ENCODE data around the gene RUNX1. TPM values are rescaled to one million over a fixed set of nuclear protein-coding genes. Genes with fewer than 3 reads are reported as not detected.

RUNX1 gene
- total RNA-seq, 1 donor, result 40.9 TPM

GRCh38 chr21:34919406-34919805 is 129.7 kb downstream of the RUNX1 start:
- Histone ChIP-seq H2AFZ (ENCODE audit: low read length) (no peak overlapping the region), H3K4me2 (ENCODE audit: insufficient read depth, low read length) (no peak overlapping the region), H4K20me1 (ENCODE audit: insufficient read depth, low read length) (peaks cover 2% of the 10 kb centered on the region), H3K27ac (ENCODE audit: low read depth, low read length) (no peak overlapping the region), H3K4me1 (ENCODE audit: insufficient read depth, low read length) (peaks cover 23% of the 10 kb centered on the region), H3K36me3 (ENCODE audit: insufficient read depth, low read length) (no peaks in the 10 kb centered on the region), H3K4me3 (ENCODE audit: insufficient read depth, low read length) (no peak overlapping the region), H3K79me2 (ENCODE audit: insufficient read depth, low read length) (no peaks in the 10 kb centered on the region), H3K27me3 (ENCODE audit: insufficient read depth, low read length) (no peaks in the 10 kb centered on the region), H3K9me3 (ENCODE audit: low read depth, low read length) (no peaks in the 10 kb centered on the region)
- no peak for DNase-seq (ENCODE audit: insufficient read length, low spot score, missing footprints)
- TF ChIP-seq CTCF (IDR thresholded peaks at IDR 0.05; ENCODE audit: extremely low read depth, low read depth, low read length), result no peak

- Histone ChIP-seq H4K20me1 (ENCODE audit: insufficient read depth, low read length) (peaks cover 4% of the 10 kb centered on the region), H3K4me2 (ENCODE audit: insufficient read depth, low read length) (peak overlapping the region; percentile 21), H3K36me3 (ENCODE audit: insufficient read depth, low read length) (no peaks in the 10 kb centered on the region), H3K79me2 (ENCODE audit: insufficient read depth, low read length) (no peaks in the 10 kb centered on the region), H3K4me1 (ENCODE audit: insufficient read depth, low read length) (peaks cover 29% of the 10 kb centered on the region), H2AFZ (ENCODE audit: low read length) (no peak overlapping the region), H3K27ac (ENCODE audit: low read depth, low read length) (peak overlapping the region; percentile 29), H3K9me3 (ENCODE audit: low read depth, low read length) (no peaks in the 10 kb centered on the region), H3K27me3 (ENCODE audit: insufficient read depth, low read length) (no peaks in the 10 kb centered on the region), H3K4me3 (ENCODE audit: insufficient read depth, low read length) (no peak overlapping the region)
- DNase-seq (ENCODE audit: insufficient read length, low spot score, missing footprints), result peak; percentile 50
- no peak for TF ChIP-seq CTCF (IDR thresholded peaks at IDR 0.05; ENCODE audit: extremely low read depth, low read depth, low read length)
Measured at GRCh38 chr21:34916446-34916845, 132.7 kb downstream of the RUNX1 start.

- TF ChIP-seq CTCF (IDR thresholded peaks at IDR 0.05; ENCODE audit: extremely low read depth, low read depth, low read length), result no peak
- no peak overlapping the region for H2AFZ ChIP-seq (ENCODE audit: low read length)
- H3K79me2 ChIP-seq (ENCODE audit: insufficient read depth, low read length), result no peaks in the 10 kb centered on the region
- no peak overlapping the region for H3K4me3 ChIP-seq (ENCODE audit: insufficient read depth, low read length)
- no peaks in the 10 kb centered on the region for H3K36me3 ChIP-seq (ENCODE audit: insufficient read depth, low read length)
- no peaks in the 10 kb centered on the region for H3K9me3 ChIP-seq (ENCODE audit: low read depth, low read length)
- peaks cover 9% of the 10 kb centered on the region for H4K20me1 ChIP-seq (ENCODE audit: insufficient read depth, low read length)
- no peaks in the 10 kb centered on the region for H3K27me3 ChIP-seq (ENCODE audit: insufficient read depth, low read length)
- peaks cover 29% of the 10 kb centered on the region for H3K4me1 ChIP-seq (ENCODE audit: insufficient read depth, low read length)
- DNase-seq (ENCODE audit: insufficient read length, low spot score, missing footprints), result no peak
- H3K4me2 ChIP-seq (ENCODE audit: insufficient read depth, low read length), result peak overlapping the region; percentile 21
- H3K27ac ChIP-seq (ENCODE audit: low read depth, low read length), result peak overlapping the region; percentile 29
Measured at GRCh38 chr21:34915364-34915841, 133.7 kb downstream of the RUNX1 start.

- TF ChIP-seq CTCF (IDR thresholded peaks at IDR 0.05; ENCODE audit: extremely low read depth, low read depth, low read length), result no peak
- H3K27ac ChIP-seq (ENCODE audit: low read depth, low read length), result no peak overlapping the region
- H3K36me3 ChIP-seq (ENCODE audit: insufficient read depth, low read length), result no peaks in the 10 kb centered on the region
- no peak overlapping the region for H2AFZ ChIP-seq (ENCODE audit: low read length)
- DNase-seq (ENCODE audit: insufficient read length, low spot score, missing footprints), result no peak
- no peaks in the 10 kb centered on the region for H3K79me2 ChIP-seq (ENCODE audit: insufficient read depth, low read length)
- no peaks in the 10 kb centered on the region for H3K27me3 ChIP-seq (ENCODE audit: insufficient read depth, low read length)
- peaks cover 29% of the 10 kb centered on the region for H3K4me1 ChIP-seq (ENCODE audit: insufficient read depth, low read length)
- H3K9me3 ChIP-seq (ENCODE audit: low read depth, low read length), result no peaks in the 10 kb centered on the region
- no peak overlapping the region for H3K4me2 ChIP-seq (ENCODE audit: insufficient read depth, low read length)
- no peak overlapping the region for H3K4me3 ChIP-seq (ENCODE audit: insufficient read depth, low read length)
- peaks cover 9% of the 10 kb centered on the region for H4K20me1 ChIP-seq (ENCODE audit: insufficient read depth, low read length)
Measured at GRCh38 chr21:34914239-34914638, 134.9 kb downstream of the RUNX1 start.

Data from osteoblast (primary cell).